Subcutaneous abdominal adipose tissue (tissue), 5 donors: Measurements from ENCODE around the gene OSBPL9.
"Not testable (repeated sequence)": the region's sequence is repeated elsewhere in the genome, so short reads cannot be mapped to it uniquely, and the experiment has no call there.

Source experiments
- H3K27ac ChIP-seq: one replicate; pipeline ENCODE4 v1.7.0; 2013; ENCODE audit warnings: low read depth, mild to moderate bottlenecking, inconsistent platforms, low read length, moderate library complexity
- H3K27me3 ChIP-seq, 5 donors: one replicate each; pipeline ENCODE4 v1.7.0; 2013; ENCODE audit warnings: low read length in 5 of 5, inconsistent platforms in 1 of 5; ENCODE audit not compliant: control insufficient read depth in 5 of 5, insufficient read depth in 4 of 5
- H3K36me3 ChIP-seq, 5 donors: one replicate each; pipeline ENCODE4 v1.7.0; 2013; ENCODE audit warnings: low read length in 5 of 5; ENCODE audit not compliant: control insufficient read depth in 5 of 5, insufficient read depth in 5 of 5
- H3K4me1 ChIP-seq, 5 donors: one replicate each; pipeline ENCODE4 v1.7.0; 2013; ENCODE audit warnings: low read length in 5 of 5, mild to moderate bottlenecking in 3 of 5, moderate library complexity in 1 of 5; ENCODE audit not compliant: control insufficient read depth in 5 of 5, insufficient read depth in 5 of 5
- H3K4me3 ChIP-seq, 5 donors: one replicate each; pipeline ENCODE4 v1.7.0; 2013; ENCODE audit warnings: low read length in 5 of 5, low read depth in 1 of 5
- H3K9ac ChIP-seq, 5 donors: one replicate each; pipeline ENCODE4 v1.7.0; 2013; ENCODE audit warnings: low read length in 5 of 5, mild to moderate bottlenecking in 4 of 5, moderate library complexity in 3 of 5
- H3K9me3 ChIP-seq, 5 donors: one replicate each; pipeline ENCODE4 v1.7.0; 2013; ENCODE audit warnings: low read length in 5 of 5; ENCODE audit not compliant: control insufficient read depth in 5 of 5
- donor health status: healthy.
- donor health status: healthy.
- donor health status: healthy.
- donor health status: healthy.
- donor health status: healthy.

Gene OSBPL9

DNA sequence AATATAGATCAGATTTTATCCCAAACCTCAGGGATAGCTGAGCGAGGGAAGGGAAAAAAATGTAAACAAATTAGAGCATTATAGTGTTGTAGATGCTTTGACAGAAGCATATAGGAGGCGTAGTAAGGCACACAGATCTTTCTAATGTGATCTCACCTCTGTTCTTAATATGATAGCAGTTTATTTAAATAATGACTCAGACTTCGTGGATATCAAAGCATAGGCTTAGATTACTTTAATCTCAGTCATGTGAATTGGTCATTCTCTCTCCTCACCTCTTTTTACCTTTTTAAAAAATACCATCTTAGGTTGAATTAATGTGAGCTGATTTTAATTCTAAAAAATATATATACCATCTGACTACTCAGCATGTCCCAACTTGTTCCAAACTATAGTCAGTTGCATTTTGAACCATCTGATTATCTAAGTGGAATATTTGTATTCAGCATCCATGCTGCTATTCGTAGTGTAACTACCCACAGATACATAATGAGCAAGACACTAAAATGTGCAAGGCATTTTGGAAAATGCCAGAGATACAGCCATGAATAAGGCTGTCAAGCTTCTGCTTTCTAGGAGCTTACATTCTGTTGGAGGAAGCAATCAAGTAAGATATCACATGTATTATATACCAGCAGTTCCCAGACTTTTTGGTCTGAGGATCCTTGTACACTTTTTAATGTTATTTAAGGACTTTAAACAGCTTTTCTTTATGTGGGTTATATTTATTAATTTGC is 76.7 kb downstream of the OSBPL9 start:
- no peaks in the 10 kb centered on the region for H3K27me3 ChIP-seq
- H3K9ac ChIP-seq: no peak overlapping the region
- peaks cover 0 to 12% (median 4%) of the 10 kb centered on the region in 5 donors for H3K4me1 ChIP-seq
- no peaks in the 10 kb centered on the region for H3K36me3 ChIP-seq
- H3K27ac ChIP-seq: no peak overlapping the region
- H3K4me3 ChIP-seq: no peak overlapping the region
- no peaks in the 10 kb centered on the region for H3K9me3 ChIP-seq

DNA sequence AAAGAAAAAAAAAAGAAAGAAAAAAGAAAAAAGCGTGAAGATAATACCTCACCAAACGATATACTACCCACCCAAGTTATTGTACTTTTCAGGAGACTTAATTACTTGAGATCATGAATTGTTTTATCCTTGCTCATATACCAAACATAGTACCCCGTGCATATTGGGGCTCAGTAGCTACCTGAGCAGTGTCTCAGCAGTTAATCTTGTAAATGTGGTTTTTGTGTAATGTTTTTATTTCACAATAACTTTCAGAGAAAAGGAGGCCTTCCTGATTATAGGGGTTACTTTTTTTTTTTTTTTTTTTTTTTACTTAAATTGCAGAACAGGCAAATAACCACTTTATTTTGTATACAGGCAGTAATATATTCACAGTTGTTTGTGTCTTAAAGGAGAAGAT is 80.3 kb downstream of the OSBPL9 start:
- Histone ChIP-seq H3K27ac (no peak overlapping the region), H3K9me3 (no peaks in the 10 kb centered on the region), H3K9ac (no peak overlapping the region), H3K4me1 (peaks cover 0 to 5% (median 2%) of the 10 kb centered on the region in 5 donors), H3K27me3 (no peaks in the 10 kb centered on the region), H3K4me3 (no peak overlapping the region), H3K36me3 (no peaks in the 10 kb centered on the region)

DNA sequence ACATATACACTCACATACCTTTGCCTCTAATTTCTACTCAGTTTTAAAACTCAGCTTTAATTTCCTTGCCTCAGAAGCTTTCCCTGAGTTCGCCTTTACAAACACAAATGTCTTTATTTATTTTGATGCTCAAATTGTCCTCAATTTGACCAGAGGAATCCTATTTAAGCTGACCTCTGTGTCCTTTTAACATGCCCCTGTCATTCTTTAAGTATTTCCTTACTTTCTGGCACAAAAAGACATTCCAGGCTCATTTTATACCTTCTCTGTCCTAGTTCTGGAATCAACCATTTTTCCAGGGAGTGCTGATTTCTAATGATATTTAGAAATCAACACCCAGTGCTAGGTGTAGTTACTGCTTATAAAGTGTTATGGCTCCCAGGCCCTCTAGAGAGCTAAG is 82.5 kb downstream of the OSBPL9 start:
- Histone ChIP-seq H3K36me3 (no peaks in the 10 kb centered on the region), H3K27ac (no peak overlapping the region), H3K4me1 (peaks cover 0 to 5% (median 2%) of the 10 kb centered on the region in 5 donors), H3K9ac (no peak overlapping the region), H3K4me3 (no peak overlapping the region), H3K9me3 (no peaks in the 10 kb centered on the region), H3K27me3 (no peaks in the 10 kb centered on the region)

GRCh38 chr1:51701782-51702181 is 84.9 kb downstream of the OSBPL9 start:
- not testable (repeated sequence) for H3K9me3 ChIP-seq, H3K27ac ChIP-seq, H3K36me3 ChIP-seq, H3K4me3 ChIP-seq, H3K9ac ChIP-seq, H3K27me3 ChIP-seq, H3K4me1 ChIP-seq

DNA sequence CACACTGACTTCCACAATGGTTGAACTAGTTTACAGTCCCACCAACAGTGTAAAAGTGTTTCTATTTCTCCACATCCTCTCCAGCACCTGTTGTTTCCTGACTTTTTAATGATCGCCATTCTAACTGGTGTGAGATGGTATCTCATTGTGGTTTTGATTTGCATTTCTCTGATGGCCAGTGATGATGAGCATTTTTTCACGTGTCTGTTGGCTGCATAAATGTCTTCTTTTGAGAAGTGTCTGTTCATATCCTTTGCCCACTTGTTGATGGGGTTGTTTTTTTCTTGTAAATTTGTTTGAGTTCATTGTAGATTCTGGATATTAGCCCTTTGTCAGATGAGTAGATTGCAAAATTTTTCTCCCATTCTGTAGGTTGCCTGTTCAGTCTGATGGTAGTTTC is 85.3 kb downstream of the OSBPL9 start:
- H3K9ac ChIP-seq, H3K36me3 ChIP-seq, H3K27me3 ChIP-seq: not testable (repeated sequence)

DNA sequence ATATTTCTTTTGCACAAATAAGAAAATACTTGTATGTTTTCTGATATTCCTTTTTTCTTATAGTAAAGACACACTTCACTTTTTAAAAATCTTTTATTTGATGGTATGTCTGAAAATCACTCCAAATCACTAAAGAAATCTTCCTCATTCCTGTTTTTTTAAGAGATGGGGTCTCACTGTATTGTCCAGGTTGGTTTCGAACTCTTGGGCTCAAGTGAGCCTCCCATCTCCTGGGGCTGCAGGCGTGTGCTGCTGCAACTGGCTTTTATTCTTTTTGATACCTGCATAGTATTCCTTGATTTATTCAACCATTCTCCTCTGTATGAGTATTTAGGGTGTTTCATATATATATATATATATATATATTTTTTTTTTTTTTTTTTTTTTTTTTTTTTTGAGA is 88.1 kb downstream of the OSBPL9 start:
- Histone ChIP-seq H3K4me1 (peaks cover 0 to 3% (median 0%) of the 10 kb centered on the region in 5 donors), H3K4me3 (no peak overlapping the region), H3K9ac (no peak overlapping the region), H3K9me3 (no peaks in the 10 kb centered on the region), H3K36me3 (no peaks in the 10 kb centered on the region), H3K27me3 (no peaks in the 10 kb centered on the region), H3K27ac (no peak overlapping the region)

More for the DNA sequence above, 85.3 kb downstream of the OSBPL9 start:
- H3K4me3 ChIP-seq, H3K4me1 ChIP-seq, H3K9me3 ChIP-seq, H3K27ac ChIP-seq: not testable (repeated sequence)

DNA sequence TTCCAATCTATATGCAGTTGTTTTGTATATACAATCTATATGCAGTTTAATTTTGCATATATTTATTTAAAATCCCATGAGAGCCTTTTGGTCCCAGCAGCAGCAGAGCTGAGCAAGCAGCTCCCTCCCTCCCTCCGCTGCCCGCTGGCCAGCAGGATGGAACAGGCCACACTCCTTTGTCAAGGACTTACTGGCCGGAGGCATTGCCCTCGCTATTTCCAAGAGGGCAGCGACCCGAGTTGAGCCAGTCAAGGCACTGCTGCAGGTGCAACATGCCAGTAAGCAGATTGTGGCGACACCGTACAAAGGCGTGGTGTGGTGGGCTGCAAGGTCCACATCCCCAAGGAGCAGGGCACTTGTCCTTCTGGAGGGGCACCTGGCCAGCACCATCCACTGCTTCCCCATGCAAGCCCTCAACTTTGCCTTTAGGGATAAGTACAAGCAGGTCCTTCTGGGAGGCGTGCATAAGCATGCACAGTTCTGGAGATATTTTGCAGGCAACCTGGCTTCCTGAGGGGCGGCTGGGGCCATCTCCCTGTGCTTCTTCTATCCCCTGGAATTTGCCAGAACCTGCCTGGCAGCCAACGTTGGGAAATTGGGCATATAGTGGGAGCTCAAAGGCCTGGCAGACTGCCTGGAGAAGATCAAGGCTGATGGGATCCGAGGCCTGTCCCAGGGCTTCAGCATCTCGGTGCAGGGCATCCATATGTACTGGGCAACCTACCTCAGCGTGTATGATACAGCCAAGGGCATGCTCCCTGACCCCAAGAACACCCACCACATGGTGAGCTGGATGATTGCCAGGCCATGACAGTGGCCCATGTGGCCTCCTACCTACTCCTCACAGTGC is 92.2 kb downstream of the OSBPL9 start:
- H3K36me3 ChIP-seq: no peaks in the 10 kb centered on the region
- no peak overlapping the region for H3K9ac ChIP-seq
- no peak overlapping the region for H3K27ac ChIP-seq
- no peaks in the 10 kb centered on the region for H3K9me3 ChIP-seq
- H3K4me3 ChIP-seq: no peak overlapping the region
- H3K4me1 ChIP-seq: peaks cover 0 to 3% (median 0%) of the 10 kb centered on the region in 5 donors
- no peaks in the 10 kb centered on the region for H3K27me3 ChIP-seq

GRCh38 chr1:51709951-51710350 is 93.1 kb downstream of the OSBPL9 start:
- Histone ChIP-seq H3K27ac (no peak overlapping the region), H3K27me3 (no peaks in the 10 kb centered on the region), H3K36me3 (peaks cover 0 to 5% (median 0%) of the 10 kb centered on the region in 5 donors), H3K4me1 (peaks cover 0 to 3% (median 0%) of the 10 kb centered on the region in 5 donors), H3K9me3 (no peaks in the 10 kb centered on the region), H3K9ac (no peak overlapping the region), H3K4me3 (no peak overlapping the region)

DNA sequence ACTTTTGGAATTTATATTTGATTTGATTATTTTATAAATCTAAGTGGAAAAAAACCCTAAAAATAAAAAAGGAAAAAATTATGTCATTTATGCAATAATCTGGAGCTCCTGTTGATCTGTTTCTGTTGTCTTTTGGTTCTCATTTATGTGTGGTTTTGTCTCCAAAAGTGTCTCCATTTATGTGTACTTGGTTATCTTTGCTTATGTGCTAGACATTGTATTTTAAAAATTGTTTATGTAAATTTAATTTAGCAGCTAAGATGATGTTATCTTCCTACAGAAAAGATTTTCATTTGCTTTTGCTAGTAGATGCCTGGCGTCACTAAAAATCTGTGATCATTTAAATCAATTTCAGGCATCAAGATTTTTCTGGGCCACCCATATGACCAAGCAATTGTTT is 95.7 kb downstream of the OSBPL9 start:
- Histone ChIP-seq H3K9me3 (no peaks in the 10 kb centered on the region), H3K9ac (no peak overlapping the region), H3K27me3 (no peaks in the 10 kb centered on the region), H3K27ac (no peak overlapping the region), H3K36me3 (peaks cover 0 to 5% (median 0%) of the 10 kb centered on the region in 5 donors), H3K4me3 (no peak overlapping the region), H3K4me1 (no peaks in the 10 kb centered on the region)

DNA sequence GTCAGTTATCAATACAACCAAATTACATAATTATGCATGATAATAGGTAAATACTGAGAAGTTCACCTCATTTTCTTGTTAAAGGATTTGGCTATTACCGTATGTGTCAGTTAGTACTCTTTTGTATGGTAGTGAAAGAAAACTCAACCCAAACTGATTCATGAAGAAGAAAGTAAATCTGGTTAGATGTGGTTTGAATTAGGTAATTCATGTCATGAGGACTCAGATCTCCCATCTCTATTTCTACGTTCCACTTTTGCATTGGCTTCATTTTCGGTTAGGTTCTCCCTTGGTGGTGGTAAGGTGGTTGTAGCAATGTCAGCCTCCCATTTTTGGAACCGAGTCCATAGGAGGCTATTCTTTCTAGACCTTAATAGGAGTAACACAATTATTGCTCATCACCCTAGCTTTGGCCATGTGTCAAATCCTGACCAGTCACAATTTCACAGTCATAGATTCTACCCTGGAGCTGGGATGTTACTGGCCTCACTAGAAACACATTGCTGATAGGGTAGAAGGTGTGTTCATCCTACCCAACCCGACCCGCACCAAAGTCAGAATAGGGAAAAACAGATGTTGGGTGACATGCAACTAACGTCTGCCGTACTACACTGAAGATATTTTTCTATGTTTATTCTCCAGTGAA is 97.6 kb downstream of the OSBPL9 start:
- H3K27me3 ChIP-seq: no peaks in the 10 kb centered on the region
- no peak overlapping the region for H3K9ac ChIP-seq
- no peaks in the 10 kb centered on the region for H3K4me1 ChIP-seq
- no peak overlapping the region for H3K4me3 ChIP-seq
- H3K36me3 ChIP-seq: peaks cover 0 to 5% (median 0%) of the 10 kb centered on the region in 5 donors
- no peak overlapping the region for H3K27ac ChIP-seq
- H3K9me3 ChIP-seq: no peaks in the 10 kb centered on the region
